Measurements from ENCODE around the gene APOE. TPM values are rescaled to one million over a fixed set of nuclear protein-coding genes. Genes with fewer than 3 reads are reported as not detected.

The APOE gene
- total RNA-seq, 1 experiment from 2014 or later, result 530 TPM

- no peak for TF ChIP-seq CTCF (conservative IDR thresholded peaks at IDR 0.05)
- WGBS (ENCODE audit: extremely low coverage, insufficient read length, low lambda C conversion rate), result no CpG with 5 or more reads among the region's 26 CpGs
These were observed 27.3 kb upstream of the APOE start for GRCh38 chr19:44878120-44878865.

More at GRCh38 chr19:44878120-44878865, 27.3 kb upstream of the APOE start:
- no peaks in the 10 kb centered on the region for H3K9me3 ChIP-seq (ENCODE audit: control insufficient read depth, low read depth, low read length)
- H3K4me2 ChIP-seq (ENCODE audit: insufficient read depth, insufficient read length, low read length), result no peak overlapping the region
- H2BK15ac ChIP-seq (ENCODE audit: low read depth, low read length), result no peak overlapping the region
- H3K79me2 ChIP-seq (ENCODE audit: insufficient read depth, low read length), result no peaks in the 10 kb centered on the region
- H3K9ac ChIP-seq (ENCODE audit: extremely low read depth, insufficient read length, low read length), result no peak overlapping the region
- H4K20me1 ChIP-seq (ENCODE audit: control insufficient read depth, insufficient read depth, insufficient read length), result no peaks in the 10 kb centered on the region
- H3K4me3 Mint-ChIP-seq, result no peak overlapping the region
- no peak overlapping the region for H4K5ac ChIP-seq (ENCODE audit: insufficient read length, low read depth, low read length)
- no peak overlapping the region for H2AK5ac ChIP-seq (ENCODE audit: insufficient read length, low read length)
- H3K27ac Mint-ChIP-seq, result peak overlapping the region in 2 of 3 experiments; percentile 80; a peak in 3 of 7 replicates
- no peak overlapping the region for H3K56ac ChIP-seq (ENCODE audit: insufficient read length, low read depth, low read length)
- no peak overlapping the region for H2BK120ac ChIP-seq (ENCODE audit: low read depth, low read length, poor library complexity, severe bottlenecking)
- peaks cover 16 to 60% of the 10 kb centered on the region in 2 experiments for H3K4me1 Mint-ChIP-seq
- no peaks in the 10 kb centered on the region for H3K27me3 ChIP-seq (ENCODE audit: insufficient read depth, low read length)
- H2BK5ac ChIP-seq (ENCODE audit: insufficient read length, low read length), result no peak overlapping the region
- no peaks in the 10 kb centered on the region for H3K9me3 Mint-ChIP-seq
- no peaks in the 10 kb centered on the region for H3K4me1 ChIP-seq (ENCODE audit: insufficient read depth, low read length)
- no peak for DNase-seq
- no peak overlapping the region for H2AFZ ChIP-seq (ENCODE audit: low read length)
- H3K79me1 ChIP-seq (ENCODE audit: insufficient read depth, low read depth, low read length, poor library complexity, severe bottlenecking), result no peaks in the 10 kb centered on the region
- no peak overlapping the region for H3K14ac ChIP-seq (ENCODE audit: insufficient read depth, low read length)
- peaks cover 34 to 69% (median 62%) of the 10 kb centered on the region in 3 experiments; a peak in 6 of 7 replicates for H3K36me3 Mint-ChIP-seq (ENCODE audit: insufficient read depth in 1 of 3, low read depth in 3 of 3)
- H2BK12ac ChIP-seq (ENCODE audit: insufficient read length, low read depth, low read length), result no peak overlapping the region
- no peak overlapping the region for H4K91ac ChIP-seq (ENCODE audit: insufficient read length, low read depth, low read length)
- no peaks in the 10 kb centered on the region; the same call in 1 of the 2 replicates for H3K27me3 Mint-ChIP-seq (ENCODE audit: low read depth)
- H3K27ac ChIP-seq (ENCODE audit: insufficient read length, low read depth, low read length), result no peak overlapping the region
- no peak overlapping the region for H3T11ph ChIP-seq (ENCODE audit: low read length)
- no peaks in the 10 kb centered on the region for H3K23me2 ChIP-seq (ENCODE audit: insufficient read length, low read depth, low read length, poor library complexity, severe bottlenecking)
- no peak overlapping the region for H3K23ac ChIP-seq (ENCODE audit: insufficient read length, low read depth, low read length)
- H3K18ac ChIP-seq (ENCODE audit: insufficient read length, low read depth, low read length), result no peak overlapping the region
- no peak overlapping the region for H3K4ac ChIP-seq (ENCODE audit: low read depth, low read length)
- H4K8ac ChIP-seq (replicated peaks; ENCODE audit: insufficient read length, low read depth, low read length), result no peak overlapping the region
- no peak overlapping the region for H2BK20ac ChIP-seq (ENCODE audit: low read depth, low read length, poor library complexity, severe bottlenecking)
